K562 (cell line): ENCODE data around the gene GLIS2. TPM values are rescaled to one million over a fixed set of nuclear protein-coding genes. Genes with fewer than 3 reads are reported as not detected.

ENCODE experiments used
- ATF3 ChIP-seq, 2 experiments: fragments of 450-650 bp in 1 of 2; sonication (generic) in 1 of 2; formaldehyde crosslinking in 1 of 2; IDR thresholded peaks in 1 of 2; conservative IDR thresholded peaks in 1 of 2; 2 replicates each; pipeline versions ENCODE4 v1.6.1 to v1.8.1; 2016 to 2023; ENCODE audit warnings: mild to moderate bottlenecking in 2 of 2, moderate library complexity in 2 of 2, inconsistent platforms in 1 of 2, missing genetic modification reagents in 1 of 2
- E2F5 ChIP-seq: sonication (generic); formaldehyde crosslinking; IDR thresholded peaks from 2 replicates; pipeline ENCODE4 v1.8.0; 2022; ENCODE audit warnings: mild to moderate bottlenecking, missing genetic modification reagents
- EZH2 ChIP-seq: IDR thresholded peaks from 2 replicates; pipeline ENCODE4 v1.6.1; 2012; ENCODE audit warnings: low read depth, mild to moderate bottlenecking, inconsistent platforms, low read length, borderline replicate concordance
- FOXA3 ChIP-seq, 2 experiments: fragments of 450-650 bp in 1 of 2; sonication (generic) in 1 of 2; formaldehyde crosslinking; IDR thresholded peaks in 1 of 2; conservative IDR thresholded peaks in 1 of 2; 2 replicates each; pipeline versions ENCODE4 v1.4.0 to v1.8.0; 2020 to 2022; ENCODE audit warnings: mild to moderate bottlenecking in 2 of 2, missing genetic modification reagents in 1 of 2
- HEY1 ChIP-seq: fragments of 250-450 bp; sonication (Bioruptor Pico); IDR thresholded peaks from 2 replicates; pipeline ENCODE4 v1.5.0; 2020; ENCODE audit warnings: mild to moderate bottlenecking, moderate library complexity, borderline replicate concordance
- MGA ChIP-seq: fragments of 450-650 bp; IDR thresholded peaks from 2 replicates; pipeline ENCODE4 v1.6.1; 2016; ENCODE audit warnings: mild to moderate bottlenecking, moderate library complexity
- RHOXF2B ChIP-seq: fragments of 250-450 bp; sonication (Bioruptor Pico); conservative IDR thresholded peaks from 2 replicates; pipeline ENCODE4 v1.5.1; 2021
- ZBTB9 ChIP-seq: fragments of 450-650 bp; formaldehyde crosslinking; IDR thresholded peaks from 2 replicates; pipeline ENCODE4 v1.4.0; 2020; ENCODE audit warnings: mild to moderate bottlenecking, moderate library complexity
- ZNF121 ChIP-seq: sonication (generic); formaldehyde crosslinking; conservative IDR thresholded peaks from 2 replicates; pipeline ENCODE4 v1.8.0; 2022; ENCODE audit warnings: missing genetic modification reagents
- ZNF23 ChIP-seq: fragments of 250-450 bp; sonication (Bioruptor Pico); IDR thresholded peaks from 2 replicates; pipeline ENCODE4 v1.4.0; 2020; ENCODE audit warnings: mild to moderate bottlenecking
- ZNF253 ChIP-seq: fragments of 250-450 bp; sonication (Bioruptor Pico); conservative IDR thresholded peaks from 2 replicates; pipeline ENCODE4 v1.6.1; 2021; ENCODE audit warnings: mild to moderate bottlenecking
- ZNF41 ChIP-seq: fragments of 250-450 bp; sonication (Bioruptor Pico); conservative IDR thresholded peaks from 2 replicates; pipeline ENCODE4 v1.4.0; 2020; ENCODE audit warnings: mild to moderate bottlenecking
- polyA plus RNA-seq, 8 experiments: library from polyadenylated mRNA; depleted of rRNA in 4 of 8; stranded (reverse) in 5 of 8; unstranded in 3 of 8; fragments of >200 nt; fragmentation: Nextera tagmentation in 2 of 8; fragmentation: Illumina TruSeq in 1 of 8; extraction: Ambion mirVana in 2 of 8; extraction: Trizol in 1 of 8; gene quantifications; 2 replicates each; pipeline versions ENCODE4 v1.2.1 to v1.2.3, GENCODE V29; 2011 to 2014; ENCODE audit warnings: inconsistent platforms in 1 of 8, missing spikeins in 1 of 8
- total RNA-seq, 7 experiments: library from RNA; depleted of rRNA in 6 of 7; stranded (reverse); fragments of >200 nt in 6 of 7; fragmentation: Illumina TruSeq in 2 of 7; extraction: Trizol in 2 of 7; gene quantifications; 2 replicates each; pipeline versions ENCODE4 v1.2.1 to v1.2.3, GENCODE V29; 2011 to 2021; ENCODE audit warnings: low replicate concordance in 1 of 7

Gene GLIS2
- total and polyA plus RNA-seq, 9 of the 15 experiments (the other 6 are each of a cell fraction or from before 2014, with no cell fraction given), result 0.10 to 9.0 (median 0.57) TPM

- TF ChIP-seq MGA (no peak; the same call in 1 of the 2 replicates), E2F5 (CRISPR knock-in tag) (no peak), RHOXF2B (no peak), FOXA3 (CRISPR knock-in tag; conservative IDR thresholded peaks at IDR 0.05 in 1 of 2, IDR thresholded peaks at IDR 0.05 in 1 of 2) (no peak), ATF3 (IDR thresholded peaks at IDR 0.05) (no peak), ATF3 (CRISPR knock-in tag; conservative IDR thresholded peaks at IDR 0.05) (no peak), HEY1 (no peak), EZH2 (no peak), ZNF41 (no peak), ZNF121 (CRISPR knock-in tag) (peak; percentile 11; the same call in 1 of the 2 replicates), ZNF253 (CRISPR knock-in tag) (no peak), ZBTB9 (CRISPR knock-in tag) (no peak), ZNF23 (CRISPR knock-in tag) (no peak)
Measured at GRCh38 chr16:4347765-4348509, 32.1 kb downstream of the GLIS2 start (continued).
